HK-2 (cell line): Measurements from ENCODE around the gene CCDC188.

ENCODE experiments used
- DNase-seq: peaks from one replicate; pipeline ENCODE4 v3.0.0-alpha.2; 2018; ENCODE audit not compliant: unreplicated experiment

CCDC188 gene

DNA sequence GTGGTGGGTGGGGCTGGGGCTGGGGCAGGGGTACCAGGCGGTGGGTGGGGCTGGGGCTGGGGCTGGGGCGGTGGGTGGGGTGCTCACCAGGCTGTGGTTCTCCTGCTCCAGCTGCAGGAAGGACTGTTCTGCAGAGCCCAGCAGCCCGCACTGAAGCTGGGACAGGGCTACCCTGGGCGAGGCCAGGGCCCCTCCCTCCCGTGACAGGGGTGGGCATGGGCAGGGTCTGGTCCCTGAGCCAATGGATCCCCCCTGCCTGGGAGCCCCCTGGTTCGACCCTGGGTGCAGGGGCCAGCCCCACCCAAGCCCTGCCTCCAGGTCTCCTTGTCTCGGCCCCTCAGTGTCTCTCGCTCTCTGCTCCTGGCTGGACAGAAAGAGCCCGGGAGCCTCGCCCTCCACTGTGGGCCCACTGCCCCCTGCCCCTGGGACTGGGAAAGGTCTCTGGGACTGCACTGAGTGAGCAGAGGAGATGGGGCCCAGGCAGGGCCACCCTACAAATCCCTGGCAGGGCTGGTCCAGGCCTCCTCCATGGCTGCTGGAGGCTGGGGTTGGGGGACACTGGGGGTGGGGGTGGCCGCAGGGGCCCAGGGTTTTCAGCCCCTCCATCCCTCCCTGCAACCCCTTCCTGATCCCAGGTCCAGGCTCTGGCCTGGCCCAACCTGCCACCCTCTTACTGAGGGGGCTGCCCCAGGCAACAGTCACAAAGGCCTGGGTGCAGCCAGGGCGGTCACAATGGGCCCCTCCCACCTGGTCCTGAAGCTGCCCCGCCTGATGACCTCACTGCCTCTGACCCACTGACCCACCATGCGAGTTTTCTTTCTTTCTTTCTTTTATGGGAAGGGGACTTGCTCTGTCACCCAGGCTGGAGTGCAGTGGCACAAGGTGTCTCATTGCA is at the start of gene CCDC188:
TSS of gene CCDC188 (minus strand) at position 675 of the 895 bp plus-strand sequence. CDS start at position 606, 69 bp downstream.
- DNase-seq, result no peak

DNA sequence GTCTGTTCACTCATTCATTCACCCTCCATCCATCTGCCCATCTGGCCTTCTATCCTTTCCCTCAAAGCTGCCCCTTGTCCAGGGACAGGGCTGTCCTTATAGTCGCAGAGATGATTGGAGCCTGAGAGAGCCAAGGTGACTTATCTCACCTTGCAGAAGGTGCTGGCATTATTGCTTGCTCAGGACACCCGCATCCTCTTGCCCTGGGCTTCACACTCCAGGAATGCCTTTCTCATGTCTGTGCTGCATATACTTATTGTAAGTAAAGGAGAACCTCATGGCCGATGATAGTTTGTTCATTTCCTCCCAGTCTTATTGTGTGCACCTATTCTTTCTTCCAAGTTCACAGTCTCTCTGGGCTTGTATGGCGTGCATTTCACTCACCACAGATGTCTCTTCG is 49.1 kb upstream of the CCDC188 start:
- DNase-seq, result no peak

DNA sequence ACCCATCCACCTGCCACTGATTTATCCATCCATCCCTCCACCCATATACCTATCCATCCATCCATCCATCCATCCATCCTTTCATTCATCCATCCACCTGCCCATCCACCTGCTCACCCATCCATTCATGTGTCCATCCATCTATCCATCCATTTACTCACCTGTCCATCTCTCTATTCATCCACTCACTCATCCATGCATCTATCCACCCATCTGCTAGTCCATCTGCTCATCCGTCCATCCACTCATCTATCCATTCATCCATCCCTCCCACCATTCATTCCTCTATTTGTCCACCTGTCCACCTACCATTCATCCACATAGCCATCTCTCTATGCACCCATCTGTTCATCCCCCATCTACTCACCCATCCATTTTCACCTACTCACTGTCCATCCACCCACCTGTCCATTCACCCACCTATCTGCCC is 48.6 kb upstream of the CCDC188 start:
- DNase-seq, result no peak

DNA sequence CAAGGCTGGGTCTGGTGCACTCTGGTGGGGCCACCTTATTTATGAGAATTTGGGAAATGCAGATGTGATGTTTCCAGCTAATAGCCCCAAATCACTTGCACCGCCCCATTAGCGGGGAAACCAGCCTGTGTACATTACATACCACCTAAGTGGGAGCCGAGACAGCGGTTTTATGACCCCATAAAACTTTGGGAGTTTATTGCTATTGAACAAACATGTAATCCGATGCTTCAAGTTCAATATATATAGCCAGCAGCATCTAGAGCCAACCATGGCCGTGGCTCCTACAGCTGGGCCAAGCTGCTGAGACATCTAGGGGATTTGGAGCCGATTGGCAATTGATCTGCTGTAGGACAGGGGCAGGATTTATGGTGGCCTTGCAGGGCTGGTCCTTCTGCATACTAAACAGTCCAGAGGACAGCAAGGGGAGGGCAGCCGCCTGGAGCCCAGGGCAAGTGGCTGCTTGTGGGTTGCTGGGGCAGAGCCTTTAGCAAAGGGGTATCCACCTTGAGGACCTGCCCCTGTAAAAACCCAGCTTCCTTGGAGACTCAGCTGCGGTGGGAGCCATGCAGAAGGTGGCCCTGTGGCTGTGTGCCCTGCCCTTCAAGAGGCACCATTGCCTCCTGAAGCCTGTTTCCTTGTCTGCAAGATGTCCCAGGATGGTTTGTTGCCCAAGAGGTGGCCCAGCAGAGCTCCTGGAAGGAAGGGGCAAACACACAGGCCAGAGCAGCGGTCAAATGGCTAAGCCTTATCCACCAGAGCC is 47.9 kb upstream of the CCDC188 start:
- DNase-seq, result no peak

DNA sequence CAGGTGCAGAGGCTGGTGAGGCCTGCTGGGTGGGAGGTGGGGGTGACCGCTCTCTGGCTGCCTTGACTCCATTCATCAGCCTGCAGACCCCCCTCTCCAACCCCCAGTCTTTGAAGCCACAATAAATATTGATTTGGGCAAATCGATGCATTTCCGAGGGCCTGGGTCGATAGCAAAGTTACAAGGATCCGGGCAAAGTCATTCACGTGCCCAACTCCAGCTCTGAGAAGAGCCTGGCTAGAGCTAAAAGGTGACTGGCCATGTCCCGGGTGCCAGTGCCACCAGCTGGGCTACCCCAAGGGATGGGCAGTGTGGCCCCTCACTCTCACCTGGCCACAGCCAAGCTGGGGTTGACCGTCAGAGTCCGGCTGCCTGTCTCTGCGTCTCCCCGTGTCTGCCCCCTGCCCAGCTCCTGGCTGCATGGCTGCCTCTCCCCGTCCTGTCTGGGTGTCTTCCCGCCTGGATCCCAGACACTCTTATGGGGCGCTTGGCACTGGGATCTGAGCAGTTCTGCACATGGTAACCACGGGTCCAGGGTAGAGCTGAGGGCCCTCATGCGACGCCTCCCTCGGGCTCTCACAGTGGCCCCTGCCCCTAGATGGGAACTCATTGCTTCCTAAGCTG is 46.7 kb upstream of the CCDC188 start:
- no peak for DNase-seq

DNA sequence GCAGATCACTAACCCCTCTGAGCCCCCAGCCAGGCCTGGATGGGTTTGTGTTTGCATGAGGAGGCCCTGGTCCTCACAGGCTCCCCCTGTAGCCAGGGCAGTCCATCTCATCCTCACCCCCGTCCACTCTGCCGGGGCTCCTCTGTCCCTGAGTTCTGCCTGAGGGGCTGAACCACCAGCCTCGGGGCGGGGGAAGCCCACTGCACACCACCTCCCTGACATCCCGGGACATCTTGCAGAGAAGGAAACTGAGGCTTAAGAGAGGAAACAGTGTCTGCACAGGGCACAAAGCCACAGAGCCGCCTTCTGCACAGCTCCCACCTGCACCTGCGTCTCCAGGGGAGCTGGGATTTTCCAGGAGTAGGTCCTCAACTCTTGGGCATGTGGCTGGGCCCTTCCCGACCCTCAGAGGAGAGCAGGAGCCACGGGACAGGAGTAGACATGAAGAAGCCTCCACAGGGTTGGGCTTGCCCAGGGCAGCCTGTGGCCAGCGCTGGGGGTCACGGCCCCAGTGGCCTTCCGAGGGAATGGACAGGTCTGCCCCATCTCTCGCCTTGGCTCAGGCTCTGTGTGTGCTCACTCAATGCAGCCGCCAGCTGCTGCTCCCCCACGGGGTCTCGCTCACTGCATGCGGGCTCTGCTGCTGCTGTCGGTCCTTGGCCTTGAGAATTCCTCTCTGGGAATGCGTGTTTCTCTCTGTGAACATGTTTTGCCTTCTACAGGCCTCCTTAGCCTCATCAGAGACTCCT is 45.4 kb upstream of the CCDC188 start:
- no peak for DNase-seq

DNA sequence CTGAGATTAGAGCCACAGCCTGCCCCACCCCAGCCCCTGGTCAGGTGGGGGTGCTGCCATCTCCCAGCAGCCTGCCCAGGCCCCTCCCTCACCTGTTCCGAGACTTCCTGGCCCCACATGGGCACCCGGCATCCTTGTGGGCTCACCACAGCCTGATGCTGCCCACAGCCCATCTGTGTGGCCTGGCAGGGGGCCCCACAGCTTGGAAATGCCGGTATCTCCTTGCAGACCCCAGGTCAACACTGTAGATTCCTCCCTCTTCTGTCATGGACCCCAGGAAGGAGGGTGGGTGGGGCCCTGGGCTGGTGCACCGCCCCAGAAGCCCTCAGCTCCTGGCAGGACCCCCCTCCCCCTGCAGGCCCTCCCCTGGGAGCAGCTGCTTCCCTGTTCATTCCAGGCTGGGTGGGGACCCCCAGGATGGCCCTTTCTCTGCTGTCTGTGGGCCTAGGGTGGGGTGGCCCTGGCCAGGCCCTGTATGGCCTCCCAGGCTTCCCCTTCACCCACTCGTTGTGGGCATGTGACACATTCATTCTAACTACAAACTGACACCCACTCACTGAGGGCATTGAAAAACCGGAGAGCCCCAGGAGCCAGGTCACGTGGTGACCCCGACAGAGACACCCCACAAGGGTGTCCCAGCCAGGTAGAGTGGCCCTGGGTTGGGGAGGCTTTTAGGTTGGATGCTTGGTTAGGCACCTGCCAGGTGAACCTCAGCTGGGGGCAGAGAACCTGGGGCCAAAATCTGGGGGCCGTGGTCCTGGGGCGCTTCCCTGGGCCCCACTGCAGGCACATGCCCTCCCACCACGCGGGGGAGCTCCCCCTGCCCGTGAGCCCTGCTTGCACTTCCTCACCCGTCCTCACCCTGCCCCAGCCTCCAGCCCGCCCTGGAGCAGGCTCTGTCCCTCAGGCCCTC is 44.1 kb upstream of the CCDC188 start:
- DNase-seq, result no peak

DNA sequence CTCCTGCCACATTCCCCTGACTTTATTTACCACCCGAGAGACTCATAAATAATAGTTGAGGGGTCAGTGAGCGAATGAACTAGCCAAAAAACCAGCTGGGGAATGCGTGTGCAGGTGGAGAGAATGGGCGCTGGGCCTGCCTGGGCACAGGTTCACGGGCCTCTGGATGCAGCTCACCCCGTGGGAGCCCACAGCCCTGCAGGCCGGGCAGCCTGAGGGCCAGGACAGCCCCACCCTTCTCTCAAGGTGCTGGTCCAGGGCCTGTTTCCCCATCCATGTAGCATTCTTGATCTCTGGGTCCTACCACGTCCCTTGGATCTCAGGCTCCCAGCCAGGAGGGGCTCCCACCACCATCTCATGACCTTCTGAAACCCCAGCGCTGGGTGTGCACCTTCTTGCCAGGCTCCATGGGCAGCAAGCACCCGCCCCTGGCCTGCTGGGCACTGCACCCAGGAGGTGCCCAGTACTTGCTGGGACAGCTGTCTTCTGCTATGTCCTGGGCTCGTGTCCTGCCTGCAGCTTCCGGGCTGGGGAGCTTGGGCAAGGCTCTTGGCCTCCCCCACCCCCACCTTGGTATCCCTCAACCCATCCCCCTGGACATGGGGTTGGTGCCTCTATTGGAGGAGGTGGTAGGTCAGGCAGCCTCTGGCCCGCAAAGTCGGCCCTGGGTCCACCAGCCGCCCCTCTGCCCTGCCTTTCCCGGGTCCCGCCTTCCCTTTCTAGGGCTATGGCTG is 43.1 kb upstream of the CCDC188 start:
- DNase-seq, result no peak

DNA sequence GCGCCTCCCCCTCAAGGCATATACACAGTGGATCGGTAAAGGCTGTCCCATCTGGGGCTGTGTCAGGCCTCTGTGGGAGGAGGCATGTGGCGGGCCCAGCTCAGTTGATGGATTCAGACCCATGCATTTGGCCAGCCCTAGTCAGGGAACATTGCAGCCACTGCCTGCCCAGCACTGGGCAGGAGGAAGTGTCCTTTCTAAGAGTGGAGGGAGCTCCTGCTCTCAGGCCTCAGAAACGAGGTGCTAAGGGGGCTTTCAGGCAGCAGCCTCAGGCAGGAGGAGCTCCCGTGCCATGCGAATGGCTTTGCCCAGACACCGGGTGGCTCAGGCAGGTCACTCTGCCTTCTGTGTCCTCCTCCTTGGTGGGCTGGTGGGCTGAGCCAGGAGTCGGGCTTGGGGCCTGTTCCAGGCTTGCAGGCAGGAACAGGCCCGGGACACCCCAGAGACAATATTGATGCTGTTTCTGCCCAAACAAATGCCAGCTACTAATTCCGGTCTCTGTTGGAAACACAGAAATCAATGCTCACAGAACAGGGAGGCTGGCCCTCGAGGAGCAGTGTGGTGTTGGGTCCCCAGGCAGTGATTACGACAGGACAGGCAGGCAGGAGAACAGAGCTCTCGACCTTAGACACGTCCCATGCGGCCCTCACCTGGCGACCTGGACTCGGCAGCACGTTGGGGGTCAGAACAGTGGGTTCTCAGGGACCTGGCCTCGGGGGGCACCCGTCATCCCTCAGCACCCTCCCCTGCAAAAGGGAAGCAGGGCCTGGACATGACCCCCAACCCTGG is 42.3 kb upstream of the CCDC188 start:
- DNase-seq, result no peak

DNA sequence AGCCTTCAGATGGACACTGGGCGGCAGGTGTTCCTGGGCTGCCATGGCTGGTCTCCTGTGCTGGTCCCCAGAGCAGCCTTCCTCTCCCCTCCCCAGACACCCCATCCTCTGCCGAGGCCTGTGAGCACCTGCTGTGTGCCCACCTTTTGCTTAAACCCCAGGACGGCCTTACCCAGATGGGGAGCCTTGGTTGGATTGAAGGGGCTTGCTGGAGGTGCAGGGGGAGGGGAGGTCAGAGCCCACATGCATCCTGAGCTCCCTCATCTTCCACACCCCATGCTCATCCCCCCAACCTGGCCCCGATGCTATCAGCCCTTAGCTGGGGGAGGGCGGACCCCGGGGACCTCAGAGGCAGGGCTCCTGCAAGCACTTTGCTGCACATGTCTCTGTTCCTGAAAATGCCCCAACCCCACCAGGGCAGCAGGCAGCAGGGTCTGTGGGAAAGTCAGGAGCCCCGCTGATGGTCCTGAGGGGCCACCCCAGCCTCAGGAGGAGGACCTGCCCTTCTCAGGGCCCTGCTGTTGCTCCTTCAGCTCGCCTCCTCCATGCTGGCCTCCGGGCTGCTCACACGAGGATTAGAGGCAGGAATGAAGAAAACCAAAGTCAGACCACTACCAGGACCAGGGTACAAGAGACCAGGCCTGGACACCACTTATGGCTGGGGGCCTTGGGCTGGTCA is 41.6 kb upstream of the CCDC188 start:
- DNase-seq, result no peak

DNA sequence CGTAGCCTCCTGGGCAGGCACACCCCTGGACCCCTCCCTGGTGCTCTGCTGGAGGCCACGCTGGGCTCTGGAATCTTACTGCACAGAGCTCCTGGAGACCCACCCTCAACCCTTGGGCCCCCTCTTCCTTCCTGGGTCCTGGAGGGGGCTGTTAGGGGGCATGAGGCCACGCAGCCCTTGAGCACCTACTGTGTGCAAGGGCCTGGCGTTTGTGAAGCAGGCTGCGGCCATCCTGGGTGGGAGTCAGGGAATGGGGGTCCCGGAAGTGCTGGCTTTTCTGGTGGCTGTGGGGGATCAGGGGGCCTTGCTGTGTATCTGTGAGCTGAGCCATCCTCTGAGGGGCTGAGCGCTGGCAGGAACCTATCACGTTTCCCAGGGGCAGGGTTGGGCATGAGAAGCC is 40.9 kb upstream of the CCDC188 start:
- no peak for DNase-seq

DNA sequence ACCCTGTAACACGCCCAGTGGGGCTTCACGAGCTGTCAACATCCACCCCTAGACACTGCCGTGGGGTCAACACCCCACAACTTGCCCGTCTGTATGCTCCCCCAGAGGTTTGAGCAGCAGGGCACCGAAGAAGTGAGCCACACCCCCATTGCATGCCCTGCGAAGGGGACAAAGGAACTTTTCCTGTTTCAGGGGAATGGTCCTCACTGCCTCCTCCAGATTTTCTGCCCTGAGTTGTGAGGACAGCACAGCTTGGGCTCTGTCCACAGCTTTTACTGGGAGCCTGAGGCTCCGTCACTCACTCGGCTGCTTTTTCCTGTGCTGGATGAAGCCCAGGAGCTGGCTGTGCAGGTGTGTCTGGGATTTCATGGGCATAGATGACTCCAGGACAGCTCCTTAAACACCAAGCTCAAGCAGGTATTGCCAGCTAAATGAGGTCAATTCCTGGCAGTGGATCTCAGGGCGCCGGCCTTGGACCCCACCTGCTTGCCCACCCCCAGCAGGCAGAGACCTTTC is 40.2 kb upstream of the CCDC188 start:
- DNase-seq, result no peak

DNA sequence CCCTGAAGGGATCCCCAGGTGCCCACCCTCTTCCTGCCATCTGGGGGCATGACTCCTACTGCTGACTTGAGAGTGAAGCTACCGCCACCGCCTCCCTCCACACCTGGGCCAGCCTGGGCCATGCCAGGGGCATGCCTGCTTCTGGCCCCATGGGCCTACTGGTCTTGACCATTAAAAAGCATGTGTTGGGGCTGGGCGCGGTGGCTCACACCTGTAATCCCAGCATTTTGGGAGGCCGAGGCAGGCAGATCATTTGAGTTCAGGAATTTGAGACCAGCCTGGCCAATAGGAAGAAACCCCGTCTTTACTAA is 37.7 kb upstream of the CCDC188 start:
- no peak for DNase-seq

DNA sequence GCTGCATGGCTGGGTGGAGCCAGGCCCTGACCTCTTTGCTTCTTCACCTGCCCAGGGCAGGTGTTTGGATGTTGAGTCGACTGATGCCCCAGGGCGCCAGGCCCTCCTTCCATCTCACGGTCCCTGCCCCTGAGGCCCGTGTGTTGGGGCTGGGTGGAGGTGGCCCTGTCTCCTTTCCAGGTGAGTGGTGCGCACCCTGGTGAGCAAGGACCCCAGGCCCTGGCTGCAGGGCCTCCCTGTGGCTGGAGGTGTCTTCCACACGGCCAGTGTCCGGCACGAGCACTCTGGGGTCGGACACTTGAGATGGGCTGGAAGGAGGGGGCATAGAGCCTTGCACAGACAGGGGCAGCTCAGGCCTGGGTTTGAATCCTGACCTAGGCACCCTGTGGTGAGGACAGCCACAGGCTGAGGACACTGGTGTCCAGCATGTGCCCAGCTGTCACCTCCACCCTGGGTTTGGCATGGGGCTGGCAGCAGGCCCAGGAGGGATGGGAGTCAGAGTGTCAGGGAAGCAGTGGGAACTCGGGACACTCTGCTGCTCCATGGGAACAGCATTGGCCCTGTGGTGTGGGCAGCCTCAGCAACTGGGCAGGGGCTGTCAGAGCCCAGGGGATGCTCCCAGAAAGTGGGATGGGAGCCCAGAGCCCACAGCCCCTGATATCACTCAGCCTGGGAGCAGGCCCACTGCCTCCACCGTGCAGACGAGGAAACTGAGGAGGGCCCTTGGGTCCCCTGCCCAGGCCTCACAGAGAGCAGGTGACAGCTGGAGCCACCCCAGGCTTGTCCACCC is 37.1 kb upstream of the CCDC188 start:
- no peak for DNase-seq

DNA sequence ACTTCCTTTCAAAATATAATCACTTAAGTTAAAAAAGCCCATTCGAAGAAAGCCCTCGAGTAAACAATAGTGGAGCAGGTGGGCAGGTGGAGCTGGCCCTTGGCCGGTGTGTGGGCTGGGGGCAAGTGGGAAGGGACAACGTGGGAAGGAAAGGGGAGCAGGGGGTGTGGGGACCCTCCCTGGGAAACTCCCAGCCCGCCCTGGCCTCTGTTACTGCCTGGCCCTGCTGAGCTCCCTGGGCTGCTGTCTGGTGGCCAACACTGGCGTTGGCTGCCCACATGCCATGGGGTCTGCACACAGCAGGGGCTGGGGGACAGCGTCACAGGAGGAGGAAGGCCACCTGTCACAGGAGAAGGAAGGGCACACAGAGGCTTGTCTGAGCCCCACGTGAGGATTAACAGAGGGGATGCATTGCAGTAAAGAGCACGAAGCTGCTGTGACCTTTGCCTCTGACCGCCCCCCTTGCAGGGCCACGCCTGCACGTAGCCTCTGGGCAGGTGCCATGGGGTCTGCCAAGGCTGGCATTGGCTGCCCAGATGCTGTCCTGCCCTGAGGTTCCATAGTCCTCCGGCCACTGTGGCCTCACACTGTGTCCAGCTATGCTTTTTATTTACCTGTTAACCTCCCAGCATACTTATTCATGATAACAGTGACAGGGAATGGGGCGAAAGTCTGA is 36.2 kb upstream of the CCDC188 start:
- no peak for DNase-seq

DNA sequence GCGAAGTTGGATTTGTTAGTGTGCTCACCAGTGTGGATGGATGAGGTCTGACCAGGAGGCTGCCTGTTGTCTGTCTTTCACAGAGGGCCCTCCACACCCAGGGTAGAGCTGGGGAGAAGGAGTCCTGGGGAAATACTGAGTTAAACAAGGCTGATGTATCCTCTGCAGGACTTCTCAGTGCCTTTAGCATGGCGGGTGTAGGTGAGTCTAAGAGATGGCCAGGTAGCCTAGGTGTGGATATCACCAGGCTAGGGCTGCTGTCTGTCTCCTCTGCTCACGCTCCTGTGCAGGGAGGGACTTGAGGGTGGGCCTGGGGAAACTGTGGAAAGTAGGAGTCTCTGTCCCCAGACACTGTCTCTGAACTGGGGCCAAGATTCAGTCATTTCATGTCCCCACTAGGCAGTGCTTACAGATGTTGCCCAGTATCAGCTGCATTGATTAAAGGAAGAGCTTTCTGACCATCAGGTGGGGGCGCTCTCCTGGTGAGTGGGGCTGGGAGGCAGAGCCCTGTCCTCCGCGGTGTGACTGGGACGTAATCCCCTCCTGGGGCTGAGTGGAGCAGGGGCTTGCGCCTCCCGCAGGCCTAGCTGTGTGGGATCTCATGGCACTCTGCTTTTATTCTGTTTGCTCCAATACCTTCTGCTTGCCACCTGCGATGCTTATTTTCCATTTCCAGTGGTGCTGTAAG is 35.5 kb upstream of the CCDC188 start:
- no peak for DNase-seq

DNA sequence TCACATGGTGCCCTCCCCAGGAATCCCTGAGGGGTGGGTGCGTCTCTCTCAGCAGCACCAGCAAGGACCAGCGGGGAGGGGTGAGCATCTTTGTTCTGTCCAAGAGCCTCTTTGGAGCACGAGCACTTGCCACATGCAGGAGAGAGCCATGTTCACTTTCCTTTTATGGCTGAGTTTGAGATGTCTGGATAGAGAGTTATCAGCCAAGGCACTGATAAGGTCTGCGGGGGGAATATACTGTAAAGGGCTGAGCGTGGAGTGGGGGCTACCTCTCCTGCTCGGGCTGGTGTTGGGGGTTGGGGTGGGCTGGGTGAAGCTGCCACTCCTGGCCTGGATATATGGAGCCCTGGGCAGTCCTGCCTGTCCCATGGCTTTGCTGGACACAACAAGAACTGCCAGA is 34.9 kb upstream of the CCDC188 start:
- no peak for DNase-seq
